Lung (tissue), 12 donors: ENCODE measurements around the gene CAPNS1. TPM values are rescaled to one million over a fixed set of nuclear protein-coding genes. Genes with fewer than 3 reads are reported as not detected.
A peak's percentile ranks its signal among the peaks of the same experiment; 100 is the strongest.

Source experiments
- ATAC-seq: fragments of 200-7000 bp; cut with Tn5 transposase; one replicate; pipeline ENCODE4 v1.9.1; 2020; ENCODE audit warnings: moderate number of reproducible peaks; ENCODE audit not compliant: insufficient read depth, low FRiP score
- DNase-seq, 3 donors: peaks; one replicate each; pipeline ENCODE4 v3.0.0-alpha.2; 2013 to 2017
- H3K27ac ChIP-seq, 2 donors: one replicate each; pipeline ENCODE4 v1.5.1; 2013; ENCODE audit warnings: mild to moderate bottlenecking in 2 of 2, moderate library complexity in 2 of 2, control low read depth in 1 of 2, inconsistent platforms in 1 of 2, low read depth in 1 of 2, low read length in 1 of 2
- H3K27me3 ChIP-seq, 3 donors: one replicate each; pipeline ENCODE4 v1.5.1; 2013; ENCODE audit warnings: low read length in 2 of 3; ENCODE audit not compliant: control insufficient read depth in 3 of 3, insufficient read depth in 3 of 3
- H3K36me3 ChIP-seq, 4 donors: one replicate each; pipeline ENCODE4 v1.5.1; 2013; ENCODE audit warnings: low read length in 4 of 4, mild to moderate bottlenecking in 1 of 4, moderate library complexity in 1 of 4; ENCODE audit not compliant: control insufficient read depth in 4 of 4, insufficient read depth in 4 of 4
- H3K4me1 ChIP-seq, 5 donors: one replicate each; pipeline ENCODE4 v1.5.1; 2013; ENCODE audit warnings: low read length in 5 of 5, mild to moderate bottlenecking in 2 of 5, moderate library complexity in 1 of 5; ENCODE audit not compliant: control insufficient read depth in 5 of 5, insufficient read depth in 5 of 5
- H3K4me3 ChIP-seq: one replicate; pipeline ENCODE4 v1.5.1; 2013; ENCODE audit warnings: mild to moderate bottlenecking, control low read depth, moderate library complexity
- H3K9ac ChIP-seq, 2 donors: one replicate each; pipeline ENCODE4 v1.5.1; 2013; ENCODE audit warnings: low read length in 2 of 2, control low read depth in 1 of 2; ENCODE audit not compliant: insufficient read depth in 1 of 2
- H3K9me3 ChIP-seq, 4 donors: one replicate each; pipeline ENCODE4 v1.5.1; 2013; ENCODE audit warnings: low read length in 3 of 4, mild to moderate bottlenecking in 1 of 4, moderate library complexity in 1 of 4; ENCODE audit not compliant: control insufficient read depth in 4 of 4, insufficient read depth in 3 of 4
- WGBS, 2 donors: extraction: QIAGEN DNeasy Blood & Tissue Kit; methylation state at CpG; one replicate each; pipeline ENCODE4 v1.1.7; 2013; 5-methylcytosine and 5-hydroxymethylcytosine counted together
- polyA plus RNA-seq, 2 donors: library from polyadenylated mRNA; stranded (reverse); fragments of 200-250 nt; gene quantifications; one replicate each; pipeline ENCODE4 v1.2.1, GENCODE V29; 2013
- total RNA-seq, 2 donors: library from RNA; depleted of rRNA in 1 of 2; stranded (reverse); fragments of >200 nt in 1 of 2; gene quantifications; one replicate each; pipeline ENCODE4 v1.2.1, GENCODE V29; 2014 to 2021
- TF ChIP-seq, protein P1 (sequence below): IDR thresholded peaks from 2 replicates; pipeline ENCODE4 v1.5.1; 2012; ENCODE audit warnings: mild to moderate bottlenecking; ENCODE audit errors: control extremely low read depth, extremely low read depth
- donor health status: control.
- donor health status: control.
- donor health status: Bipolar disorder and iron deficiency.
- donor health status: healthy.
- donor health status: DM: yes; HTN: yes; CAD: no.

Gene CAPNS1
- total and polyA plus RNA-seq, 4 donors = 201 to 743 (median 671) TPM

DNA sequence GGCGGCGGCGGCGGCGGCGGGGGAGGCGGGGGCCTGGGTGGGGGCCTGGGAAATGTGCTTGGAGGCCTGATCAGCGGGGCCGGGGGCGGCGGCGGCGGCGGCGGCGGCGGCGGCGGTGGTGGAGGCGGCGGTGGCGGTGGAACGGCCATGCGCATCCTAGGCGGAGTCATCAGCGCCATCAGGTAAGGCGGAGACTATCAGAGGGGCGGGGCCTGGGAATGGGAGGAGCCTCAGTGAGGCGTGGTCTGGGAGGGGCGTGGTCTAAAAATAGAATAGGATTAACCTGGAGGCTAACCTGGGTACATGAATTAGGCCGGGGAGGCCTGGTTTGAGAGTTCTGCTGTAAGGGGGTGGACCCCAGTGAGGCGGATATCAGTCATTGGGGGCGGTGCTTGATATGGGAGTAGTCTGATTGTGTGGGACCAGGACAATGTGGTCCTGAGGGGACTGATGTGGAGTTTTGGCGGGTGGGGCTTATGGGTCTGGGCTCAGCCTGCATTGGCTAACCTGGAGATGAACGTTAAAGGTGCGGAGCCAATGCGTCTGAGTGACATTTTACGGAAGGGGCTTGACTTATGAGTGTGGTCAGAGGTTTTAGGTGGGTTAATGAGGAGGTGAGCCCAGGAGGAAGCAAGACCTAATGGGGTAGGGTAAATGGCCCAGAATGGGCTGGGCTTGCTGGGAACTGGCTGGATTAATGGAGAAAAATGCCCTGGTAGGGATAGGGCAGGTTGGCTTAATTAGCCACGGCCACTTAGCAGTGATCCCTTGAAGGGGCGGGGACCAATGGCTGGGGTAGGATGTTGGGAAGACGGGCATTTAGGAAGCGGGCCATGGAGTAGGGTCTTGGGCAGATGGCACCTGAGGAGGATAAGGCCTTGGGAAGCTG lies 1.4 kb downstream of the CAPNS1 start:
- WGBS, 2 donors = 22 to 28% methylated on average over 34 to 42 of the region's 42 CpGs
- H3K27ac ChIP-seq = peak overlapping the region; percentile 98 to 99
- H3K27me3 ChIP-seq = no peaks in the 10 kb centered on the region
- peaks cover 13 to 28% (median 26%) of the 10 kb centered on the region in 4 donors for H3K36me3 ChIP-seq
- DNase-seq (peak; percentile 78 to 87 (median 83)), ATAC-seq (peak; percentile 82)
- peaks cover 0 to 7% (median 4%) of the 10 kb centered on the region in 5 donors for H3K4me1 ChIP-seq
- no peaks in the 10 kb centered on the region for H3K9me3 ChIP-seq
- peak overlapping the region; percentile 88 for H3K4me3 ChIP-seq
- TF ChIP-seq, protein P1, sequence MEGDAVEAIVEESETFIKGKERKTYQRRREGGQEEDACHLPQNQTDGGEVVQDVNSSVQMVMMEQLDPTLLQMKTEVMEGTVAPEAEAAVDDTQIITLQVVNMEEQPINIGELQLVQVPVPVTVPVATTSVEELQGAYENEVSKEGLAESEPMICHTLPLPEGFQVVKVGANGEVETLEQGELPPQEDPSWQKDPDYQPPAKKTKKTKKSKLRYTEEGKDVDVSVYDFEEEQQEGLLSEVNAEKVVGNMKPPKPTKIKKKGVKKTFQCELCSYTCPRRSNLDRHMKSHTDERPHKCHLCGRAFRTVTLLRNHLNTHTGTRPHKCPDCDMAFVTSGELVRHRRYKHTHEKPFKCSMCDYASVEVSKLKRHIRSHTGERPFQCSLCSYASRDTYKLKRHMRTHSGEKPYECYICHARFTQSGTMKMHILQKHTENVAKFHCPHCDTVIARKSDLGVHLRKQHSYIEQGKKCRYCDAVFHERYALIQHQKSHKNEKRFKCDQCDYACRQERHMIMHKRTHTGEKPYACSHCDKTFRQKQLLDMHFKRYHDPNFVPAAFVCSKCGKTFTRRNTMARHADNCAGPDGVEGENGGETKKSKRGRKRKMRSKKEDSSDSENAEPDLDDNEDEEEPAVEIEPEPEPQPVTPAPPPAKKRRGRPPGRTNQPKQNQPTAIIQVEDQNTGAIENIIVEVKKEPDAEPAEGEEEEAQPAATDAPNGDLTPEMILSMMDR = no peak
- H3K9ac ChIP-seq = no peak overlapping the region

DNA sequence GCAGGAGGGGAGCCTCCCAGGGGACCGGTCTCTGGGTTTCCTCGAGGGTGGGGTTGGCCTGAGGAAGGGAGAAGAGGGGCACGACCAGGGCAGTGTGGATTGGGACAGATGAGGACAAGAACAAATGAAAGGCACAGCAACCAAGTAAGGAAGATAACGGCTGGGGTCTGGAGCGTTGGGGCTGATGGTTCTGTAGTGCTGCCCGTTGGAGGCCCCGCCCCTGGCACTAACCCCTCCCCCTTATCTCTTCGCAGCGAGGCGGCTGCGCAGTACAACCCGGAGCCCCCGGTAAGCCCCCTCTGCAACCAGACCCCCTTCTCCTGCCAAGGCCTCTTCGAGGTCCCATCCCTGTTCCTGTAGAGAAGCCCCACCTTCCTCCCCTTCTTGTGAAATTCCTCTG lies 2.2 kb downstream of the CAPNS1 start:
- H3K4me3 ChIP-seq = no peak overlapping the region
- peaks cover 14 to 35% (median 30%) of the 10 kb centered on the region in 4 donors for H3K36me3 ChIP-seq
- no peaks in the 10 kb centered on the region for H3K27me3 ChIP-seq
- TF ChIP-seq, protein P1 = no peak
- peak overlapping the region in 1 of 2 donors; percentile 98 for H3K27ac ChIP-seq
- peaks cover 0 to 7% (median 4%) of the 10 kb centered on the region in 5 donors for H3K4me1 ChIP-seq
- H3K9me3 ChIP-seq = no peaks in the 10 kb centered on the region
- no peak overlapping the region for H3K9ac ChIP-seq
- no peak for DNase-seq
- ATAC-seq = no peak
- WGBS, 2 donors = 93 to 94% methylated on average over 14 of the region's 14 CpGs

DNA sequence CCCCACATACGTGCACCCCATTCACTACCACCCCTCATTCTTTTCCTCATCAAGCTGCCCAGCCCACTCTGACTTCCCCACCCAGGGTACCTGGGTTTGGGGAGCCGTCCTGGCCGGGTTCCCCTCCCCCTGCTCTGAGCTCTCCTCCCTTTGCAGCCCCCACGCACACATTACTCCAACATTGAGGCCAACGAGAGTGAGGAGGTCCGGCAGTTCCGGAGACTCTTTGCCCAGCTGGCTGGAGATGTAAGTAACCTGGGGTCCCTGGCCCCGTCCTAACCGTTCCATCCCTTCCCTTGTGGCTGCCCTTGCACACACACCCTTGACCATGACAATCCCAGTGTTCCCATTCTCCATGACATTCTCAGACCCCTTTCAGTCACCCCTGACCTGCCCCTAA lies 2.6 kb downstream of the CAPNS1 start:
- peaks cover 14 to 37% (median 33%) of the 10 kb centered on the region in 4 donors for H3K36me3 ChIP-seq
- DNase-seq (no peak), ATAC-seq (no peak)
- no peak overlapping the region for H3K4me3 ChIP-seq
- H3K9ac ChIP-seq = no peak overlapping the region
- TF ChIP-seq, protein P1 = no peak
- H3K4me1 ChIP-seq = peaks cover 0 to 7% (median 4%) of the 10 kb centered on the region in 5 donors
- WGBS, 2 donors = 91 to 93% methylated on average over 9 of the region's 9 CpGs
- no peak overlapping the region for H3K27ac ChIP-seq
- no peaks in the 10 kb centered on the region for H3K27me3 ChIP-seq
- H3K9me3 ChIP-seq = no peaks in the 10 kb centered on the region
